ENCODE results near the gene WSCD1. TPM values are rescaled to one million over a fixed set of nuclear protein-coding genes. Genes with fewer than 3 reads are reported as not detected.

Gene WSCD1
- total RNA-seq, 2 experiments from 2014 or later, result 0.05 TPM; not detected in 1

DNA sequence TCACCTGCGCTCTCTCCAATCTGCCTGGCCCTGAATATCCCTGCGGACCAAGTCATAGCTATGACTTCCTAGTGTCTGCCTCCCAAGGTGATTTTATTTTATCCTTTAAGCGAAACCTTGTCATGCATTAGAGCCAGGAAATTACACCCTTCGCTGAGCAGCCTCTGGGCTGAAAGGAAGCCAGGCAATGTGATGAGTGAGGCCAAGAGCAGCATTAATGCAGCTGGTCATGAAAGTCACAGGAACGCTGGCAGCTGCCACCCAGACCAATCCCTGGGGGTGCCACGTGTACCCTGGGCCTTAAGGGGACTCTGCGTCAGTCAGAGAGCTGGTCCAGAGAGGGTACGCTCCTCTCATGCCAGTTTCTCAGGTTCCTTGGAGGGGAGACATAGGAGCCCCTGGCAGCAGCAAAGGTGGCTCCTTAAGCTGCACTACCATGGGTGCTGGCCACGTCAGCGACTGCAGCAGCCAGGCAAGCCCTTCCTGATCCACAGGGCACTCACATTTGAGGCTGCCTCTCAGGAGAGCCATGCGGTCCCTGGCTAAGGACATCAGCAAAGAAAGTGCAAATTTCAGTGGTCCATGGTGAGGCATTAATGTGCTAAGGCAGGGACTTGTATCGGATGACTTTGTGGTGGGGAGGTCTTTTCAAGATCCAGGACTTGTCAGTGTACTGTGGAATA lies 42.7 kb upstream of the WSCD1 start:
- ATAC-seq (no peak), DNase-seq (no peak)
- CTCF ChIA-PET, result no interaction called here
- H3K9me3 Mint-ChIP-seq, result no peaks in the 10 kb centered on the region
- peaks cover 6% of the 10 kb centered on the region for H3K27me3 Mint-ChIP-seq
- H3K4me1 Mint-ChIP-seq (ENCODE audit: low read depth), result no peaks in the 10 kb centered on the region
- no peak overlapping the region for H3K27ac Mint-ChIP-seq
- POLR2A ChIA-PET, result no interaction called here
- no peak overlapping the region for H3K4me3 Mint-ChIP-seq
- intact Hi-C loops (cut with micrococcal nuclease), result no loop called here
- TF ChIP-seq, protein P1, sequence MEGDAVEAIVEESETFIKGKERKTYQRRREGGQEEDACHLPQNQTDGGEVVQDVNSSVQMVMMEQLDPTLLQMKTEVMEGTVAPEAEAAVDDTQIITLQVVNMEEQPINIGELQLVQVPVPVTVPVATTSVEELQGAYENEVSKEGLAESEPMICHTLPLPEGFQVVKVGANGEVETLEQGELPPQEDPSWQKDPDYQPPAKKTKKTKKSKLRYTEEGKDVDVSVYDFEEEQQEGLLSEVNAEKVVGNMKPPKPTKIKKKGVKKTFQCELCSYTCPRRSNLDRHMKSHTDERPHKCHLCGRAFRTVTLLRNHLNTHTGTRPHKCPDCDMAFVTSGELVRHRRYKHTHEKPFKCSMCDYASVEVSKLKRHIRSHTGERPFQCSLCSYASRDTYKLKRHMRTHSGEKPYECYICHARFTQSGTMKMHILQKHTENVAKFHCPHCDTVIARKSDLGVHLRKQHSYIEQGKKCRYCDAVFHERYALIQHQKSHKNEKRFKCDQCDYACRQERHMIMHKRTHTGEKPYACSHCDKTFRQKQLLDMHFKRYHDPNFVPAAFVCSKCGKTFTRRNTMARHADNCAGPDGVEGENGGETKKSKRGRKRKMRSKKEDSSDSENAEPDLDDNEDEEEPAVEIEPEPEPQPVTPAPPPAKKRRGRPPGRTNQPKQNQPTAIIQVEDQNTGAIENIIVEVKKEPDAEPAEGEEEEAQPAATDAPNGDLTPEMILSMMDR (IDR thresholded peaks at IDR 0.05), result no peak
- no peaks in the 10 kb centered on the region for H3K36me3 Mint-ChIP-seq (ENCODE audit: low read depth)

DNA sequence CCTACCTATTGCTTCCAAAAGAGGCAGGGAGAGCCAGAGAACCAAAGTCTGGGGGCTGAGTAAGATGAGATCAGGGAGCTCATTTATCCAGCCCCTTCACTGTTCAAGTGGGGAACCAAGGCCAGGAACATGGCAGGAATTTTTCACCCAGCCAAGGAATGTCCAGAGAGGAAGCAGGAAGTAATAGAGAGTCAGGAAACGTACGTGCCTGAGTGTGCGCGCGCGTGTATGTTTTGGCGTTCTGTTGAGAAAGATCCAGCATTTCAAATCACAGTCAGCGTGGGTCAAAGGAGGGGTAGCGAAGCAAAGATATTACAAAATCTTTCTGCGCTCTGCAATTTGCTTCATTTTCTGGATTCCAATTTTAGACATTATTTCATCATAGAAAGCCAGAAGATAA lies 41.9 kb upstream of the WSCD1 start:
- Mint-ChIP-seq H3K36me3 (ENCODE audit: low read depth) (no peaks in the 10 kb centered on the region), H3K4me3 (no peak overlapping the region), H3K27me3 (peaks cover 8% of the 10 kb centered on the region), H3K27ac (no peak overlapping the region), H3K4me1 (ENCODE audit: low read depth) (no peaks in the 10 kb centered on the region), H3K9me3 (no peaks in the 10 kb centered on the region)
- ATAC-seq, result no peak
- DNase-seq, result no peak
- TF ChIP-seq, protein P1 (IDR thresholded peaks at IDR 0.05), result no peak
- CTCF ChIA-PET, result no interaction called here
- intact Hi-C loops (cut with micrococcal nuclease), result no loop called here
- POLR2A ChIA-PET, result no interaction called here

DNA sequence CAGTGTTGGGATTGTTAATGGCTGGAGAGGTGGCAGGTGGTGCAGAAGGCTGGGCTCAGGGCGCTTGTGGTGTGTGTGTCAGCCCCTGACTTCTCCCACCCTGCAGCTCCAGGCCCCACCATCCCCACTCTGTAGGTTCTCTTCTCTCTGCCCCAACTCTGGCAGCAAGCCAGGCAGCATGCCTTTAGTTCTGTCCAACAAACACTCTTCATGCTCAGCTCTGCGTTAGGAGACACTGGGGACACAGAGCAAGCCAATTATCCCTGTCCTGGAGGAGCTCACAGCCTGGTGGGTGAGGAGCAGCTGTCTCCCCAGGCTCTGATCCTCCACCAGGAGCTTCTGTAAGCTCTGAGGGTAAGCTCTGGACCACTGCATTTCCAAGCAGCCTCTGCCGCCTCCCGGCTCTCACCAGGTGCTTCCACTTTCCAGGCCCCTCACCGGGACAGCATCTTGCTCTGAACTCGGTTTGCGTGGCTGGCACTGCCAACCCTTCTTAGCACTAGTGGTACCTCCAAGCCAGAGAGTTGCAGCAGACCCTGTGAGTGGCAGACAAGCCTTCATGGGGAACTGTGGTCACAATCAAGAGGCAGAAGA lies 34.3 kb upstream of the WSCD1 start:
- H3K4me1 Mint-ChIP-seq (ENCODE audit: low read depth), result no peaks in the 10 kb centered on the region
- no peak for ATAC-seq
- no peak overlapping the region for H3K27ac Mint-ChIP-seq
- TF ChIP-seq, protein P1 (IDR thresholded peaks at IDR 0.05), result no peak
- ChIA-PET CTCF (no interaction called here), POLR2A (no interaction called here)
- no peak overlapping the region for H3K4me3 Mint-ChIP-seq
- no peak for DNase-seq
- H3K27me3 Mint-ChIP-seq, result peaks cover 2% of the 10 kb centered on the region
- no peaks in the 10 kb centered on the region for H3K36me3 Mint-ChIP-seq (ENCODE audit: low read depth)
- intact Hi-C loops (cut with micrococcal nuclease), result no loop called here
- H3K9me3 Mint-ChIP-seq, result no peaks in the 10 kb centered on the region

DNA sequence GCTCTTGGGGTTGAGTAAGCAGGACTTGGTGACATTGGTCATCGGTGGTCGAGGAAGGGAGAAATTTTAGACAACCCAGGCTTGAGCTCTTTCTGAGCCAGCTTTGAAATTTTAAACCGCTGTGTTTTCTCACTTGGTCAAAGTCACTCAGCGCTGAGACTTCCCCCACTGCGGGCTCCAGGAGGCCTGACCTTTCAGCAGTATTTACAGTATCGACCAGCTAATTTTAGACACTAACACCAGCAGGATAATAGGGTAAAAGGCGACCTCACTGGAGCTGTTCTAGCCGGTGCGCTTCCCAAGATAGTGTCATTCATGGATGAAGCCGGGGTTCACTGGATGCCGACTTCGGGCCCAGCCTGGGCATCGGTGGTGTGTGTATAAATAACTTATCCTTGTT lies 29.7 kb upstream of the WSCD1 start:
- no peaks in the 10 kb centered on the region for H3K36me3 Mint-ChIP-seq (ENCODE audit: low read depth)
- ATAC-seq (no peak), DNase-seq (no peak)
- H3K4me1 Mint-ChIP-seq (ENCODE audit: low read depth), result no peaks in the 10 kb centered on the region
- intact Hi-C loops (cut with micrococcal nuclease), result no loop called here
- POLR2A ChIA-PET, result interaction anchor here (0.7 kb wide), 1 partner anchor 15 kb away, joined by 3 read pairs; no protein-coding TSS in a partner anchor
- H3K4me3 Mint-ChIP-seq, result no peak overlapping the region
- no peak overlapping the region for H3K27ac Mint-ChIP-seq
- no peaks in the 10 kb centered on the region for H3K27me3 Mint-ChIP-seq
- TF ChIP-seq, protein P1 (IDR thresholded peaks at IDR 0.05), result no peak
- H3K9me3 Mint-ChIP-seq, result no peaks in the 10 kb centered on the region
- CTCF ChIA-PET, result no interaction called here

DNA sequence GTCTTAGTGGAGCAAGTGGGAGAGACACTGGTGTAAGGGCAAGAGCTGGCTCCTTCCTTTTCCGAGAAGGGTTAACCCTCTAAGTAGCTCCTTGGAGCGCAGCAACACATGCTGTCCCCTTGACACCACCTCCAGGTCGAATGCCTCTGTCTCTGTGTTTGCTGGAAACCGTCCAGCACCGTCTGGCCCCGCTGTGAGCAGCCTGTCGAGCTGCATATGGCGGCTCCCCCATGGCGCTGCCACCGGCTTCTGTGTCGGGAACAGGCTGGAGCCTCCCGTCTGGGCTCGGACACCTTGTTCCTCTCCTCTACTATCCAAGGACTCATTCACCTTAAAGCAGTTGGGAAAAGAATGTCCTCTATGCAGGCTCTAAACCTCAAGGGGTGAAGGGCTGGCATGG lies 28.9 kb upstream of the WSCD1 start:
- Mint-ChIP-seq H3K4me3 (no peak overlapping the region), H3K9me3 (no peaks in the 10 kb centered on the region), H3K4me1 (ENCODE audit: low read depth) (no peaks in the 10 kb centered on the region), H3K36me3 (ENCODE audit: low read depth) (no peaks in the 10 kb centered on the region), H3K27me3 (no peaks in the 10 kb centered on the region), H3K27ac (no peak overlapping the region)
- no peak for DNase-seq
- ChIA-PET CTCF (no interaction called here), POLR2A (interaction anchor here (0.7 kb wide), 1 partner anchor 16 kb away, joined by 3 read pairs; no protein-coding TSS in a partner anchor)
- intact Hi-C loops (cut with micrococcal nuclease), result no loop called here
- no peak for ATAC-seq
- TF ChIP-seq, protein P1 (IDR thresholded peaks at IDR 0.05), result no peak
